Left renal pelvis (tissue), 4 donors: ENCODE measurements around the gene VAV3. TPM values are rescaled to one million over a fixed set of nuclear protein-coding genes. Genes with fewer than 3 reads are reported as not detected.

Experiments
- DNase-seq, 4 donors: peaks; one replicate each; pipeline ENCODE4 v3.0.0-alpha.2; 2013; ENCODE audit warnings: low read depth in 4 of 4, low spot score in 3 of 4
- polyA plus RNA-seq, 4 donors: library from polyadenylated mRNA; unstranded; fragments of 120-200 nt; gene quantifications; one replicate each; pipeline ENCODE4 v1.2.1, GENCODE V29; 2013; ENCODE audit not compliant: insufficient read length in 4 of 4

VAV3 gene
- polyA plus RNA-seq, 4 donors: 4.7 to 142 (median 123) TPM

GRCh38 chr1:107691540-107691939 lies 273.4 kb downstream of the VAV3 start:
- DNase-seq: no peak

GRCh38 chr1:107690491-107690890 lies 274.5 kb downstream of the VAV3 start:
- DNase-seq: no peak

- DNase-seq: no peak
These were observed 275.2 kb downstream of the VAV3 start for GRCh38 chr1:107689733-107690132.

- DNase-seq: no peak
These were observed 275.8 kb downstream of the VAV3 start for GRCh38 chr1:107689159-107689558.

- DNase-seq: no peak
These were observed 276.9 kb downstream of the VAV3 start for GRCh38 chr1:107687849-107688753.

GRCh38 chr1:107683683-107684082 lies 281.3 kb downstream of the VAV3 start:
- DNase-seq: no peak

- DNase-seq: peak in 2 of 4 donors; percentile 35 to 46
These were observed 281.8 kb downstream of the VAV3 start for GRCh38 chr1:107683191-107683657.

- no peak for DNase-seq
These were observed 282.5 kb downstream of the VAV3 start for GRCh38 chr1:107682467-107682866.

GRCh38 chr1:107681001-107681479 lies 283.9 kb downstream of the VAV3 start:
- DNase-seq: no peak

- no peak for DNase-seq
These were observed 284.4 kb downstream of the VAV3 start for GRCh38 chr1:107680579-107680985.

GRCh38 chr1:107679411-107679953 lies 285.5 kb downstream of the VAV3 start:
- no peak for DNase-seq

- DNase-seq: no peak
These were observed 286.0 kb downstream of the VAV3 start for GRCh38 chr1:107678993-107679392.

- DNase-seq: no peak
These were observed 287.3 kb downstream of the VAV3 start for GRCh38 chr1:107677697-107678096.

- no peak for DNase-seq
These were observed 290.5 kb downstream of the VAV3 start for GRCh38 chr1:107674486-107674885.

- DNase-seq: no peak
These were observed 292.0 kb downstream of the VAV3 start for GRCh38 chr1:107673006-107673405.

- DNase-seq: no peak
These were observed 294.5 kb downstream of the VAV3 start for GRCh38 chr1:107670397-107671040.

GRCh38 chr1:107669996-107670395 lies 295.0 kb downstream of the VAV3 start:
- DNase-seq: no peak

- no peak for DNase-seq
These were observed 296.2 kb downstream of the VAV3 start for GRCh38 chr1:107668762-107669161.

GRCh38 chr1:107666493-107666892 lies 298.5 kb downstream of the VAV3 start:
- no peak for DNase-seq

GRCh38 chr1:107664982-107665925 lies 299.7 kb downstream of the VAV3 start:
- DNase-seq: no peak
